Measurements from ENCODE around the gene TMEM239. TPM values are rescaled to one million over a fixed set of nuclear protein-coding genes. Genes with fewer than 3 reads are reported as not detected.
"Not testable (repeated sequence)": the region's sequence is repeated elsewhere in the genome, so short reads cannot be mapped to it uniquely, and the experiment has no call there.

Gene TMEM239
- polyA plus RNA-seq, 1 donor, result not detected

DNA sequence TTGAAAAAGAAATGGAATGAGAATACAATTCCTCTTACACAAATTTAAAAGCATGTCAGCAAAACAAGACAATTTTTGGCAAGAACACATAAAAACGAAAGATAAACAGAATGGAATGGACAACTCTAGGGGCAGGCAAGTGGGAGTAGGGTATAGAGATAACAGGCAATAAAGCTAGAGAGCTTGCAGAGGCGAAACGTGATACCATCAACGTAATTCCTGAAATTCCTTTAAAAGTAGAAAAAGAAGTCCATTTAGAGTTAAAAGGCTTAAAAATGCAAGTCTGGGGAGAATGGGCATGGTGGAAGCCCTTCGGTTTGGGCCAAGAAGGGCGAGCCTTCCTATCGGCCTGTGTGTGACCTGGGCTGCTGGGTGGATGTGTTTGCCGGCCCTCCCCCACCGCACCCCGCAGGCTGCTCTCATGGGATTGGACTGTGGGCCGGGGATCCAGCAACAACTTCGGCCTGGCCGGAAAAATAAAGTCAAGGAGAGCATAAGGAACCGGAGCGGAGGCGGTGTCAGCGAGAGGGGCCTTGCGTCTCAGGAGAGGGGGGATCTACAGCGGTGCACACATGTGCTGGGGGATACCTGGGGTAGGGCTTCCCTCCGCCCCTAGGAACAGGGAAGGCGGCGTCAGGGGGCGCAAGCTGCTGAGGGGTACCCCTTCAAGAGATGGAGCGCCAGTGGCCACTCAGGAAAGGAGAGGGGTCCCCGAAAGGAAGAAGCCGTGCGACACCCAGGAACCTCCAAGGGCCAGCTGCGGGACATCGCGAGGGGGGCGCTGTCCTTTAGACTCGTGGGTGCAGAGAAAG, 4.1 kb downstream of the TMEM239 start:
- DNase-seq (ENCODE audit: low read depth), result no peak

DNA sequence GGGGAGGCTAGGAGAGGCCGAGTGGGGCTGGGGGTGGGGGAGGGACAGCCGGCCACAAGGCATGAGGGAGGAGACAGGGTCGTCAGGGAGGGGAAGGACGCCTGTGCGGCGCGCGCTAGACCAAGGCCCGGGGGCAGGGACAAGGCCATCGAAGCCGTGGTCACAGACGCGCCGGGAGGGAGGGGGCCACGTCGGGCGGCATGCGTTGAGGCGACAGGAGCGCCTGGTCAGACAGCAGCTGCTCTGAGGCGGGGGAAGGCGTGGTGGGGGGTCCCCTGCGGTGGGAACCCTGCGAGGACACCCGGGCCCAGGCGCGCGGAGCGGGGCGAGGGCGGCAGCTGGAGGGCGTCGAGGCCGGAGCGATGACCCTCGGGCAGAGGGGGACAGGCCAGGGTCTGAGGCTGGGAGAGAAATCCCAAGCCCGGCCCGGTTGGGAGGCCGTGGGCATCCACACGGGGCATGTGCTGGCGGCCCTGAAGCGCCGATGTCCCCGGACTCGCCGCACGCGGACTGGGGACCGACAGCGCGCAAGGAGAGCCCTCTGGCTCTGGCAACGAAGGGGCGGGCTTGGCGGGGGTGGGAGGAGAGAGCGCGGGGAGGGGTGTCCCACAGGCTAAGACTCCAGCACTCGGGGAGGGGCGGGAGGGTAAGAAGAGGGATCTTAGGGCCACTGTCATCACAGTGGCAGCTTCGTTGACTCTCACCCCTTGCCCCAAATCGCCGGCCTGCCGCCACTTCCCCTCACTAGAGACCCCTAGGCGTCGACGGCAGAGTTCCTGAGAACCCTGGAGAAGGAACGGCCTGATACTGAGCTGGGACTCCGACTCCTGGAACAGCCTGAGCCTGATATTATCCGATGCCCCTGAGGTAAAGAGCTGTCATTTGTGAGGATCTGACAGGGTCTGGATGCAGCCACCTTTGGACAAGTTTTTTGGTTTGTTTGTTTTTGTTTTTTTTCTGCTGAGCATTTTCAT, 5.0 kb downstream of the TMEM239 start:
- DNase-seq (ENCODE audit: low read depth), result no peak

DNA sequence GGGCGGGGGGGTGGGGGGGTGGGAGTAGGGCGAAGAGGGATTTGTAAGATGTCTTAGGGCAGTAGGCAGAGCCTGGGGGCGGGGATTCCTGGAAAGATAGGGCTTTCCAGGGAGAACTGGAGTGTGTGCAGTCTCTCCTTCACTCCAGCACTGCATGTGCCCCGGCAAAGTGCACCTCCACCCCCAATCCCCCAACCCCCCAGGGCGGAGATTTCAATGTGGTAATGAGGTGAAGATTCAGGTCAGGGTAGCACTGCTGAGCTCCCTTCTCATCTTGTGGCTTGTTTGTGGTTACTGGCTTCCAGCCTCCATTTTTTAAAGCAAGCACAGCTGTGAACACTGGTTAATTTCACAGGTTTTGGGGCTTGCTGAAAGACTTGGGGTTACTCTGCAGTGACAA, 5.9 kb downstream of the TMEM239 start:
- DNase-seq (ENCODE audit: low read depth), result no peak

DNA sequence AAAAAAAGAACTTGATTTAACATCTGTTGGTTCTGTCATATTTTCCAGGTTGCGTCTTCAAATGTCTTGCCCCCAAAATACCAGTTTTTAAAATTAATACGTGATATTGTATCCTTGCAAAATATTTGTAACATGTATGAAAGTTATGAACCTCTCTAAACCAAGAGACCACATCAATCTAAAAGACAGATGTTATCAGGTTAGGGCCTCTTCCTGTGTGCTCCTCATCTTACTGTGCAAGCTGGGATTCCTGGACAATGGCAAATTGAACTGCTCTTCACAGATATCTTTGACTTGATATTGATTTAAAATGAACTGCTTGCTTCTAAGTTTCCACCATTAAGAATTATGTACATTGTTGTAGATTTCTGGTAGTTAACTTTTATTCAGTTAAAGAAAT, 9.6 kb downstream of the TMEM239 start:
- DNase-seq (ENCODE audit: low read depth), result no peak

DNA sequence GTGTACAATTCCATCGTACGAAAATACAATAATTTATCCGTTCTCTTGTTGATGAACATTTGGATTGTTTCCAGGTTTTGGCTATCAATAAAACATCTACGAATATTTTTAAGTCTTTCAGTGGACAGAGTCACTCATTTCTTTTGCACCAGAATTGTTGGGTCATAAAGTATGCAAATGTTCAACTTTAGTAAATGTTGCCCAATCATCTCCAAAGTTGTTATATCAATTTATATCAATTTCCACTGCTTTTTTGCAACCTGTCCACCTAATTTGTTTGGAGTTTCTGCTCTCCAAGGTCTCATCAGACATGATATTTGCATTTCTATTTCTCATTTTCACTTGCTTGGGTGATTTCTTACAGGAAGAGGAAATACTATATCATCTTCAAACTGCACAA, 10.5 kb downstream of the TMEM239 start:
- no peak for DNase-seq (ENCODE audit: low read depth)

- no peak for DNase-seq (ENCODE audit: low read depth)
Observed at GRCh38 chr20:2829376-2829775, 13.2 kb downstream of the TMEM239 start.

GRCh38 chr20:2831206-2831605, 15.0 kb downstream of the TMEM239 start:
- DNase-seq (ENCODE audit: low read depth), result not testable (repeated sequence)

GRCh38 chr20:2833761-2834160, 17.6 kb downstream of the TMEM239 start:
- no peak for DNase-seq (ENCODE audit: low read depth)

DNA sequence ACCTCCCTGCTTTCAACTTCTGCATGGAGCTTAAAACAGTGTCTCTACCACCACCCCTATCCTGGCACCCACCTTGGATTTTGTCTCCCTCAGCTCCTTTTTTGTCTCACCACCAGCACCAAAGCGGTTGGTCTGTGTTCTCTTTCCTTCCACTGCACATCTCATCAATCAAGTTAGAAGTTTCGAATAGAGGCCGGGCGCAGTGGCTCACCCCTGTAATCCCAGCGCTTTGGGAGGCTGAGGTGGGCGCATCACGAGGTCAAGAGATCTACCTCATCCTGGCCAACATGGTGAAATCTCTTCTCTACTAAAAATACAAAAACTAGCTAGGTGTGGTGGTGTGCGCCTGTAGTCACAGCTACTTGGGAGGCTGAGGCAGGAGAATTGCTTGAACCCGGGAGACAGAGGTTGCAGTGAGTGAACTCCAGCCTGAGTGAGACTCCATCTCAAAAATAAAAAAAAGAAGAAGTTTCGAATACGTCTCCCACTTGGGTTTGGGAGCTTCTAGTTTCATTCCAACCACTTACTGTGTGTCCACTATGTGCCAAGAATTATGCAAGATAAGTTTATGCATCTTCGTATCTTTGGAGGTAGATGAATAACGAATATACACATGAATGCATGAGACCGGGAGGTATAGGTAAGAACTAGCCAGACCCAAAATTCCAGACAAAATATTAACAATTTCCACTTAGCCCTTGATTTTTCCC, 18.4 kb downstream of the TMEM239 start:
- DNase-seq (ENCODE audit: low read depth), result no peak

DNA sequence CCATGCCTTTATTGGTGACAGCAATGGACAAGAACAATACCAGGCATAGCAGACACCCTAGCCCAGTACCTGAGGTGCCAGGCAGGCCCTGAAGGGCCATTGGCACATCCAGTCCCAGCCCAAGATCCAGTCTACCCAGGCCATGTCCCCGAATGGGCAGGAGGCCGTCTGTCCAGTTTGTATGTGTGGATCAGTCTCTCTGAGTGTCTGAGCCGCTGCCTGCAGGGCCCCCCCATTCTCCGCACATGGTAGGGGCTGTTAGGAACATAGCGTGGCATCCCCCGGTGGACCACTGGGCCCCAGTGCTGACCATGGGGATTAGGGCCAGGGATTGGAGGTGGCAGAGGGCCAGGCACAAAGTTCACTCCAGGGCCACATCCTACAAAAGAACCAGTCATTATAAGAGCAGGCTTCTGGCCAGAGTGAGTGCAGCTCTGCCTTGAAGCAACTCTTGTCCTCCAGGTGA, 19.2 kb downstream of the TMEM239 start:
- no peak for DNase-seq (ENCODE audit: low read depth)

GRCh38 chr20:2836035-2836434, 19.9 kb downstream of the TMEM239 start:
- DNase-seq (ENCODE audit: low read depth), result no peak

- DNase-seq (ENCODE audit: low read depth), result no peak
Observed at GRCh38 chr20:2837221-2837960, 21.2 kb downstream of the TMEM239 start.

GRCh38 chr20:2838170-2838797, 22.1 kb downstream of the TMEM239 start:
- DNase-seq (ENCODE audit: low read depth), result no peak

DNA sequence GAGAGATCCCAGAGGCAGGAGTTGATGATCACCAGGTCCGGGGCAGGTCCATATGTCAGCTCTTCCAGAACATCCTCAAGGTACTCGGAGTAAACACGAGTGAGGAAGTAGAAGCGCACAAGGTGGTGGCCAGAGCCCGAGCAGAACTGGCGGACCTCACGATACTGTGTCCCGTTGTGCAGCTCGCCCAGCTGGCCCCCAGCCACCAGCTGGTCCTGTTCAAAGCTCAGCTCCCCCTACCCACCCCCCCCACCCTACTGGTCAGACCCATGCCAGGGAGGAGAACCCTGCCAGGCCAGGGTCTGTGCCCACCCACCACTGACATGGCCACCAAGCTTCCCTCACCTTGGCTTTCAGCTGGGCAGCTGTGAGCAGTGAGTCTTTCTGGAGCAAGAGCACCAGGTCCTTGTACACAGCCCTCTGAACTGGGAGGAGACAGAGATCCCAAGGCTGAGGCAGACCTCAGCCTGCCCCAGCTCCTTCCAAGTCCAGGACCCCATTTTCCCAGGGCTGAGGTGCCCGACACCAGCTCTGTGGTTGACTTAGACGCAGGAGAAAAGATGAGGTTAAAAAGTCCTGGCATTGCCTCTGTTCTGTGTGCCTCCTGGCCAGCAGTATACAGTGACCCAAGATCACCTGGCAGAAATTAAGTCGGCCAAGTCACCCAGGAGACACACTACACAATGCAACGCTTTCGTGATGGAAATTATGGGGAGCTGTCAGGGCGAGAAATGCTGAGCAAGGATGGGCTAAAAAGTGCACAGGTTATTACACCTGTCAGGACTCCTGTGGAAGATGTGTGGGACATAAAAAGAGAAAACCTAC, 22.9 kb downstream of the TMEM239 start:
- no peak for DNase-seq (ENCODE audit: low read depth)

GRCh38 chr20:2839732-2840137, 23.6 kb downstream of the TMEM239 start:
- no peak for DNase-seq (ENCODE audit: low read depth)

- peak; percentile 68 for DNase-seq (ENCODE audit: low read depth)
Observed at GRCh38 chr20:2840138-2840966, 24.2 kb downstream of the TMEM239 start, which contains the start of the genes PCED1A and VPS16. TSS of gene PCED1A (minus strand) at chr20:2840655. CDS start at chr20:2839912, 743 bp downstream. TSS of gene VPS16 (plus strand) at chr20:2840745. CDS start at chr20:2840775, 30 bp downstream.

- no peak for DNase-seq (ENCODE audit: low read depth)
Observed at GRCh38 chr20:2840967-2841531, 24.9 kb downstream of the TMEM239 start.

- no peak for DNase-seq (ENCODE audit: low read depth)
Observed at GRCh38 chr20:2845607-2846006, 29.4 kb downstream of the TMEM239 start.
